C4-2B (cell line): ENCODE measurements around the gene TYW3.

Experiments used
- CTCF ChIP-seq: fragments of 450-650 bp; conservative IDR thresholded peaks from 2 replicates; pipeline ENCODE4 v1.5.1; 2017; ENCODE audit warnings: mild to moderate bottlenecking
- ZFX ChIP-seq: fragments of 450-650 bp; IDR thresholded peaks from 2 replicates; pipeline ENCODE4 v1.6.1; 2017

GRCh38 chr1:74703386-74704182 is 29.4 kb upstream of the TYW3 start:
- no peak for TF ChIP-seq CTCF
- no peak for TF ChIP-seq ZFX
